GM23248 (cell line): ENCODE data around the gene LYPLAL1.

ENCODE experiments used
- EZH2 ChIP-seq: fragments of 200-600 bp; sonication (generic); IDR thresholded peaks from 2 replicates; pipeline ENCODE4 v1.6.1; 2018; ENCODE audit warnings: antibody characterized with exemption, mild to moderate bottlenecking; ENCODE audit not compliant: insufficient read depth, poor library complexity, severe bottlenecking
- EZH2phosphoT487 ChIP-seq: fragments of 200-600 bp; sonication (generic); IDR thresholded peaks from 2 replicates; pipeline ENCODE4 v1.6.1; 2018; ENCODE audit warnings: antibody characterized with exemption, moderate library complexity, mild to moderate bottlenecking, low read depth; ENCODE audit not compliant: insufficient read depth

- TF ChIP-seq EZH2phosphoT487: no peak
- no peak for TF ChIP-seq EZH2
These were observed 3.7 kb downstream of the LYPLAL1 start for GRCh38 chr1:219177363-219177762.
